Panc1 (cell line): ENCODE measurements around the gene IL22. TPM values are rescaled to one million over a fixed set of nuclear protein-coding genes. Genes with fewer than 3 reads are reported as not detected.

Experiments
- ATAC-seq: fragments of 200-7000 bp; cut with Tn5 transposase; 2 replicates; pipeline ENCODE4 v1.9.1; 2020; ENCODE audit warnings: mild to moderate bottlenecking, moderate library complexity
- BruUV-seq: library from RNA; stranded (reverse); fragments of 400-500 nt; replicated peaks from 2 replicates; lab custom pipeline; 2021; lab: Mats Ljungman, UMichigan
- CTCF ChIA-PET: fragments of 300-600 bp; sonication (Branson Sonifier 250); formaldehyde crosslinking; loops from one replicate; lab custom pipeline; 2022; ENCODE audit warnings: antibody characterized with exemption; lab: Charles Lee
- POLR2A ChIA-PET: fragments of 300-600 bp; sonication (Branson Sonifier 250); formaldehyde crosslinking; loops from one replicate; lab custom pipeline; 2022; ENCODE audit warnings: antibody characterized with exemption; lab: Charles Lee
- DNase-seq: peaks from one replicate; pipeline ENCODE4 v3.0.0-alpha.2; 2010; ENCODE audit warnings: low read depth, low spot score
- H3K27ac ChIP-seq: 2 replicates; pipeline ENCODE4 v1.5.1; 2011; ENCODE audit warnings: mild to moderate bottlenecking, low read length, inconsistent platforms
- H3K27me3 ChIP-seq: fragments of 200-500 bp; sonication (Bioruptor generic); 2 replicates; pipeline ENCODE4 v1.6.0; 2014; ENCODE audit warnings: low read length, inconsistent platforms; ENCODE audit not compliant: control insufficient read depth, insufficient read depth
- H3K36me3 ChIP-seq: fragments of 200-500 bp; sonication (Bioruptor generic); 2 replicates; pipeline ENCODE4 v1.5.1; 2014; ENCODE audit warnings: inconsistent platforms, mild to moderate bottlenecking, low read length, moderate library complexity; ENCODE audit not compliant: control insufficient read depth, insufficient read depth
- H3K4me1 ChIP-seq: 2 replicates; pipeline ENCODE4 v1.5.1; 2011; ENCODE audit warnings: inconsistent platforms, mild to moderate bottlenecking, low read length, moderate library complexity; ENCODE audit not compliant: control insufficient read depth, insufficient read depth
- H3K4me3 ChIP-seq, 2 experiments: 2 replicates each; pipeline ENCODE4 v1.5.1; 2011 to 2012; ENCODE audit warnings: low read depth in 2 of 2, low read length in 2 of 2, mild to moderate bottlenecking in 2 of 2, inconsistent platforms in 1 of 2, moderate library complexity in 1 of 2
- H3K9me3 ChIP-seq: fragments of 200-500 bp; sonication (Bioruptor generic); 2 replicates; pipeline ENCODE4 v1.5.1; 2014; ENCODE audit warnings: low read depth, mild to moderate bottlenecking, inconsistent platforms, low read length, moderate library complexity; ENCODE audit not compliant: control insufficient read depth, insufficient read depth
- POLR2AphosphoS5 ChIP-seq: IDR thresholded peaks from 2 replicates; pipeline ENCODE4 v1.6.1; 2012; ENCODE audit warnings: mild to moderate bottlenecking, low read depth, low read length, moderate library complexity
- SIN3A ChIP-seq: IDR thresholded peaks from 2 replicates; pipeline ENCODE4 v1.6.1; 2012; ENCODE audit warnings: low read depth, mild to moderate bottlenecking, low read length, moderate library complexity, borderline replicate concordance; ENCODE audit not compliant: insufficient read depth
- TCF7L2 ChIP-seq: IDR thresholded peaks from 2 replicates; pipeline ENCODE4 v1.6.1; 2011; ENCODE audit warnings: mild to moderate bottlenecking, low read depth, low read length, inconsistent platforms
- in situ Hi-C: cut with HindIII; loops from 2 replicates; pipeline ENCODE4 v1.10.0; 2016; ENCODE audit warnings: low sequenced_read_pairs, low pct_unique_long_range_greater_than_20kb
- intact Hi-C: fragments of 100-400 bp; cut with micrococcal nuclease; formaldehyde crosslinking; loops from one replicate; pipeline ENCODE4 v1.10.0; 2022; ENCODE audit not compliant: unreplicated experiment
- total RNA-seq: library from RNA; stranded (reverse); gene quantifications from one replicate; pipeline ENCODE4 v1.2.1, GENCODE V29; 2021; ENCODE audit not compliant: unreplicated experiment
- TF ChIP-seq, protein P1 (sequence below), 2 experiments: IDR thresholded peaks; 2 replicates each; pipeline ENCODE4 v1.6.1; 2011 to 2012; ENCODE audit warnings: low read depth in 2 of 2, control low read depth in 1 of 2, low read length in 1 of 2, mild to moderate bottlenecking in 1 of 2, moderate library complexity in 1 of 2; ENCODE audit not compliant: insufficient read depth in 1 of 2
- TF ChIP-seq, protein P2 (sequence below): fragments of 450-650 bp; IDR thresholded peaks from 2 replicates; pipeline ENCODE4 v1.5.1; 2017; ENCODE audit warnings: mild to moderate bottlenecking

IL22 gene
- total RNA-seq, 1 experiment from 2014 or later, result not detected

DNA sequence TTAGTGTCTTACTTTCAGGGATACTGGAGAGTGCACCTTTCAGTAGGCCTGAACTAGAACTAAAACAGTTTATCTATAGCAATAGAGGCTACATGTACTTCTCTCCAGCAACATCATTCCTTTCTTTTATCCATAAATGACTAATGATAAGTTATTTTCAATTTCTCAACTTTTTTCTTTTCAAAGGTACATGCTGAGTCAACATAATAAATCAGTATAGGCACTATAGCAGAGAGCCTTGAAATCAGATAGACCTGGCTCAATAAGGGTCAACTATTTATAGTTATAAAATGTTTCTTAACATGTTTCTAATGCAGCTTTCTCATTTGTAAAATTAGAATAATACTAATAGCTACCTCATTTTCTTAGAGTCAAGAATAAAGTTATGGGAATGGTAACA lies 5.6 kb downstream of the IL22 start:
- DNase-seq, result no peak
- in situ Hi-C loops, result no loop called here
- ATAC-seq, result no peak
- Histone ChIP-seq H3K27ac (no peak overlapping the region), H3K4me3 (no peak overlapping the region), H3K36me3 (no peaks in the 10 kb centered on the region), H3K9me3 (peaks cover 4% of the 10 kb centered on the region; the same call in 1 of the 2 replicates), H3K4me1 (no peaks in the 10 kb centered on the region), H3K27me3 (no peaks in the 10 kb centered on the region; the same call in 1 of the 2 replicates)
- POLR2A ChIA-PET, result no interaction called here
- CTCF ChIA-PET, result no interaction called here
- intact Hi-C loops, result no loop called here
- TF ChIP-seq SIN3A, result no peak
- no peak for TF ChIP-seq POLR2AphosphoS5
- TF ChIP-seq, protein P1, sequence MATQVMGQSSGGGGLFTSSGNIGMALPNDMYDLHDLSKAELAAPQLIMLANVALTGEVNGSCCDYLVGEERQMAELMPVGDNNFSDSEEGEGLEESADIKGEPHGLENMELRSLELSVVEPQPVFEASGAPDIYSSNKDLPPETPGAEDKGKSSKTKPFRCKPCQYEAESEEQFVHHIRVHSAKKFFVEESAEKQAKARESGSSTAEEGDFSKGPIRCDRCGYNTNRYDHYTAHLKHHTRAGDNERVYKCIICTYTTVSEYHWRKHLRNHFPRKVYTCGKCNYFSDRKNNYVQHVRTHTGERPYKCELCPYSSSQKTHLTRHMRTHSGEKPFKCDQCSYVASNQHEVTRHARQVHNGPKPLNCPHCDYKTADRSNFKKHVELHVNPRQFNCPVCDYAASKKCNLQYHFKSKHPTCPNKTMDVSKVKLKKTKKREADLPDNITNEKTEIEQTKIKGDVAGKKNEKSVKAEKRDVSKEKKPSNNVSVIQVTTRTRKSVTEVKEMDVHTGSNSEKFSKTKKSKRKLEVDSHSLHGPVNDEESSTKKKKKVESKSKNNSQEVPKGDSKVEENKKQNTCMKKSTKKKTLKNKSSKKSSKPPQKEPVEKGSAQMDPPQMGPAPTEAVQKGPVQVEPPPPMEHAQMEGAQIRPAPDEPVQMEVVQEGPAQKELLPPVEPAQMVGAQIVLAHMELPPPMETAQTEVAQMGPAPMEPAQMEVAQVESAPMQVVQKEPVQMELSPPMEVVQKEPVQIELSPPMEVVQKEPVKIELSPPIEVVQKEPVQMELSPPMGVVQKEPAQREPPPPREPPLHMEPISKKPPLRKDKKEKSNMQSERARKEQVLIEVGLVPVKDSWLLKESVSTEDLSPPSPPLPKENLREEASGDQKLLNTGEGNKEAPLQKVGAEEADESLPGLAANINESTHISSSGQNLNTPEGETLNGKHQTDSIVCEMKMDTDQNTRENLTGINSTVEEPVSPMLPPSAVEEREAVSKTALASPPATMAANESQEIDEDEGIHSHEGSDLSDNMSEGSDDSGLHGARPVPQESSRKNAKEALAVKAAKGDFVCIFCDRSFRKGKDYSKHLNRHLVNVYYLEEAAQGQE (IDR thresholded peaks at IDR 0.05; ENCODE audit: insufficient read depth in 1 of 2, low read depth in 2 of 2, low read length in 1 of 2), result no peak
- TF ChIP-seq, protein P2, sequence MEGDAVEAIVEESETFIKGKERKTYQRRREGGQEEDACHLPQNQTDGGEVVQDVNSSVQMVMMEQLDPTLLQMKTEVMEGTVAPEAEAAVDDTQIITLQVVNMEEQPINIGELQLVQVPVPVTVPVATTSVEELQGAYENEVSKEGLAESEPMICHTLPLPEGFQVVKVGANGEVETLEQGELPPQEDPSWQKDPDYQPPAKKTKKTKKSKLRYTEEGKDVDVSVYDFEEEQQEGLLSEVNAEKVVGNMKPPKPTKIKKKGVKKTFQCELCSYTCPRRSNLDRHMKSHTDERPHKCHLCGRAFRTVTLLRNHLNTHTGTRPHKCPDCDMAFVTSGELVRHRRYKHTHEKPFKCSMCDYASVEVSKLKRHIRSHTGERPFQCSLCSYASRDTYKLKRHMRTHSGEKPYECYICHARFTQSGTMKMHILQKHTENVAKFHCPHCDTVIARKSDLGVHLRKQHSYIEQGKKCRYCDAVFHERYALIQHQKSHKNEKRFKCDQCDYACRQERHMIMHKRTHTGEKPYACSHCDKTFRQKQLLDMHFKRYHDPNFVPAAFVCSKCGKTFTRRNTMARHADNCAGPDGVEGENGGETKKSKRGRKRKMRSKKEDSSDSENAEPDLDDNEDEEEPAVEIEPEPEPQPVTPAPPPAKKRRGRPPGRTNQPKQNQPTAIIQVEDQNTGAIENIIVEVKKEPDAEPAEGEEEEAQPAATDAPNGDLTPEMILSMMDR, result no peak
- BruUV-seq, result no TSS peak

DNA sequence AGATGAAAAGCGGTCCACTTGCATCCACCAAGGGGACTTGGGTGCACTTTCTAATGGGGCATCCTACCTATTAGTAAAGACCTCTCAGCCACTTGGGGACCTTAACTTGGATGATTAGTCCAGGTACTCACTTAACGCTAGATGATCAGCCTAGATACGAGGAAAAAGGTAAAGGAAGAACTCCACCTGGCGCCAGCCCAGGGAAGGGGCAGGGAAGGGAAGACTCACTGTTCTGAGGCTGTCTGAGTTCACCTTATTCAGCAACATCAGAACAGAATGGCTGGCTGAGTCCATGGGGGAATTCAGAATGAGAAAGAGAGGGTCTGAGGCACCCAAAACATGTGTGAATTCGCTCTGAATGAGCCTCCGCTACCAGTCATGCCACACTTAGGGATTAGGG lies 7.1 kb downstream of the IL22 start:
- in situ Hi-C loops (no loop called here), intact Hi-C loops (no loop called here)
- no peak overlapping the region for H3K27ac ChIP-seq
- ChIA-PET POLR2A (no interaction called here), CTCF (no interaction called here)
- no peaks in the 10 kb centered on the region; the same call in 1 of the 2 replicates for H3K27me3 ChIP-seq
- DNase-seq (no peak), ATAC-seq (no peak)
- H3K4me3 ChIP-seq, result no peak overlapping the region
- no peaks in the 10 kb centered on the region for H3K36me3 ChIP-seq
- TF ChIP-seq TCF7L2 (no peak), POLR2AphosphoS5 (no peak), SIN3A (no peak)
- TF ChIP-seq, protein P1 (IDR thresholded peaks at IDR 0.05; ENCODE audit: insufficient read depth in 1 of 2, low read depth in 2 of 2, low read length in 1 of 2), result no peak
- TF ChIP-seq, protein P2, result no peak
- BruUV-seq, result no TSS peak
- peaks cover 4% of the 10 kb centered on the region; the same call in 1 of the 2 replicates for H3K9me3 ChIP-seq
- H3K4me1 ChIP-seq, result no peaks in the 10 kb centered on the region
